Cardiac fibroblast (primary cell): ENCODE results near the gene DPP6.

ENCODE experiments used
- DNase-seq, 2 donors: peaks; one replicate each; pipeline versions ENCODE4 v3.0.0 to v3.0.0-alpha.2; 2010; ENCODE audit warnings: low read depth in 2 of 2
- H3K4me3 ChIP-seq, 2 donors: replicated peaks in 1 of 2; 1 replicate in 1 of 2; 2 replicates in 1 of 2; pipeline ENCODE4 v1.5.1; 2011; ENCODE audit warnings: low read depth in 2 of 2, low read length in 2 of 2, mild to moderate bottlenecking in 2 of 2, moderate library complexity in 1 of 2
- TF ChIP-seq, protein P1 (sequence below): IDR thresholded peaks from one replicate; pipeline ENCODE4 v1.5.1; 2011; ENCODE audit warnings: low read depth, mild to moderate bottlenecking, low read length, inconsistent platforms

Gene DPP6

GRCh38 chr7:154909241-154910105 lies 857.3 kb downstream of the DPP6 start:
- TF ChIP-seq, protein P1, sequence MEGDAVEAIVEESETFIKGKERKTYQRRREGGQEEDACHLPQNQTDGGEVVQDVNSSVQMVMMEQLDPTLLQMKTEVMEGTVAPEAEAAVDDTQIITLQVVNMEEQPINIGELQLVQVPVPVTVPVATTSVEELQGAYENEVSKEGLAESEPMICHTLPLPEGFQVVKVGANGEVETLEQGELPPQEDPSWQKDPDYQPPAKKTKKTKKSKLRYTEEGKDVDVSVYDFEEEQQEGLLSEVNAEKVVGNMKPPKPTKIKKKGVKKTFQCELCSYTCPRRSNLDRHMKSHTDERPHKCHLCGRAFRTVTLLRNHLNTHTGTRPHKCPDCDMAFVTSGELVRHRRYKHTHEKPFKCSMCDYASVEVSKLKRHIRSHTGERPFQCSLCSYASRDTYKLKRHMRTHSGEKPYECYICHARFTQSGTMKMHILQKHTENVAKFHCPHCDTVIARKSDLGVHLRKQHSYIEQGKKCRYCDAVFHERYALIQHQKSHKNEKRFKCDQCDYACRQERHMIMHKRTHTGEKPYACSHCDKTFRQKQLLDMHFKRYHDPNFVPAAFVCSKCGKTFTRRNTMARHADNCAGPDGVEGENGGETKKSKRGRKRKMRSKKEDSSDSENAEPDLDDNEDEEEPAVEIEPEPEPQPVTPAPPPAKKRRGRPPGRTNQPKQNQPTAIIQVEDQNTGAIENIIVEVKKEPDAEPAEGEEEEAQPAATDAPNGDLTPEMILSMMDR, result no peak
- no peak overlapping the region for H3K4me3 ChIP-seq
- DNase-seq, result no peak

- no peak overlapping the region for H3K4me3 ChIP-seq
- DNase-seq, result no peak
- TF ChIP-seq, protein P1, result no peak
These were observed 857.9 kb downstream of the DPP6 start for GRCh38 chr7:154910125-154910524.

DNA sequence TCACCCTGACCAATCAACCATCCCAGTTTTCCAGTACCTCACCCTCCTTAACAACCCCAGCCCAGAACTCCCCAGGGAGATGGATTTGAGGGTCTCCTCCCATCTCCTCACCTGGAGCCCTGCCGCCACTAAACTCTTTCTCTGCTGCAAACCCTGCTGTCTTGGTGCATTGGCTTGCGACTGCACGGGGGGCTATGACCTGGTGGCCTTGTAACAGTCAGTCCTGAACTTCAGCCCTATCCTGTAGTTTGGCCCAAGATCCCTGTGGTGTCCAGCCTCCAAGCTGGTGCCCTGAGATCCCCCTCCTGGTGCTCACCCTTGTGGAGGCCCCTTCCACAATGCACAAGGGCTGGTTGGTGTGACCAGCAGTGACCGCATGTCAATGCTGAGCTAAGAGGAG lies 858.8 kb downstream of the DPP6 start:
- no peak overlapping the region for H3K4me3 ChIP-seq
- DNase-seq, result no peak
- TF ChIP-seq, protein P1, result no peak

DNA sequence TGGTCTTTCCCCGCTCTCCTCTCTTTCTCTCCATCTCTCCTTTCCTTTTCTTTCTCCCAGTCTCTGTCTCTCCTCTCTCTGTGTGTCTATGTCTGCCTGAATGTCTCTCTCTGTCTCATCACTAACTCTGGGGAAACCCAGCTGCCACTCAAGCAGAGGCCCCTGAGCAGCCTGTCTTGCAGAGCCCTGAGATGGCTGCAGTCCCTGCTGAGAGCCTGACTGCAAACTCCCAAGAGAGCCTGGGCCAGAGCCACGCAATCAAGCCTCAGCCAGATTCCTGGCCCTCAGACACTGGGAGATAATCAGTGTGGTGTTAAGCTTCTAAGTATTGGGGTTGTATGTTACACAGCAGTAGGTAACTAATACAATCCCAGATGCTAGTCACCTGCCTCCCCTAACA lies 859.2 kb downstream of the DPP6 start:
- no peak for DNase-seq
- TF ChIP-seq, protein P1, result no peak
- no peak overlapping the region for H3K4me3 ChIP-seq

- DNase-seq, result no peak
- H3K4me3 ChIP-seq, result no peak overlapping the region
- TF ChIP-seq, protein P1, result no peak
These were observed 859.8 kb downstream of the DPP6 start for GRCh38 chr7:154911862-154912455.

DNA sequence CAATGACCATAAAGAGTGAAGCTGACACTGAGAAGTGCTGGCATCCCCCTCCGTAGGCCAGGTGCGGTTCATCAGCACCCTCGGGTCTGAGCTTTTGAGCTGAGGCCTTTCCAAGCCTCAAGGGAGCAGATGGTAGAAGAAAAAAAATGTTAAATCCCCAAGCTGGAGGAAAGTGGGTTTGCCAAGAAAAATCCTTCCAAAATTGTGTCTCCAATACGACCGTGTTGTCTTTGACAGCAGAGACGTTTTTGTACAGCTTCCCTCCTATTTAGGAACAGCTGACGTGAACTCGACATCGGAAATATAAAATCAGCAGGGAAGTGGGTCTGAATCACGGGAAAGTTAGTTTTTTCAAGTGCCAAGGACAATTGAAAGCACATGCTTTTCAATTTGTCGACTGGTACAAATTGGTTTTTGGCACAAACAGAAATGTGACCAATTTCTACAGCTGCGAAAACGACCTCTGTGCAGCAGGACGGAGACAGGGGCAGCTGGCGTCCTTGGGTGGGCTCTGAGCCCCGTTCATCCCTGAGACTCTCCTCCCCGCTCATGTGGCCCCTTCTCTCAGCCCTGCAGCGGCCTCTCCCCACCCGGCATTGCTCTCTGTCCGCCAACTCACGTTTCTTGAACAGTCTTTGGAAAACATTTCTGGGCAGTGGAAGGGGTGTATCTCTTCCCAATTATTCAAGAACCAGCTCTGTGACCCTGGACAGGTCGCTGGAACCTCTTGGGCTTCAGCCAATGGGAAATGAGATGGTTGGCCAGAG lies 860.9 kb downstream of the DPP6 start:
- H3K4me3 ChIP-seq, result no peak overlapping the region
- DNase-seq, result no peak
- TF ChIP-seq, protein P1, result no peak
